ENCODE results near the gene GJA10.

The GJA10 gene

GRCh38 chr6:89917801-89918366, 23.6 kb downstream of the GJA10 start:
- DNase-seq = no peak

- no peak for DNase-seq
Measured at GRCh38 chr6:89921197-89921596, 26.9 kb downstream of the GJA10 start.

GRCh38 chr6:89921691-89922090, 27.4 kb downstream of the GJA10 start:
- no peak for DNase-seq

GRCh38 chr6:89924231-89924630, 30.0 kb downstream of the GJA10 start:
- DNase-seq = no peak

- no peak for DNase-seq
Measured at GRCh38 chr6:89925826-89926225, 31.6 kb downstream of the GJA10 start.

GRCh38 chr6:89927264-89927663, 33.0 kb downstream of the GJA10 start:
- DNase-seq = no peak

- DNase-seq = no peak
Measured at GRCh38 chr6:89927791-89928550, 33.7 kb downstream of the GJA10 start.

- DNase-seq = peak; percentile 54
Measured at GRCh38 chr6:89928604-89929003, 34.3 kb downstream of the GJA10 start.

GRCh38 chr6:89930789-89931188, 36.5 kb downstream of the GJA10 start:
- DNase-seq = no peak

- no peak for DNase-seq
Measured at GRCh38 chr6:89932245-89932802, 38.1 kb downstream of the GJA10 start.

GRCh38 chr6:89934685-89935366, 40.6 kb downstream of the GJA10 start:
- DNase-seq = no peak

GRCh38 chr6:89936177-89936576, 41.9 kb downstream of the GJA10 start:
- DNase-seq = no peak

- DNase-seq = no peak
Measured at GRCh38 chr6:89938014-89938413, 43.7 kb downstream of the GJA10 start.

- no peak for DNase-seq
Measured at GRCh38 chr6:89939144-89939543, 44.9 kb downstream of the GJA10 start.

GRCh38 chr6:89940225-89941027, 46.2 kb downstream of the GJA10 start:
- peak; percentile 85 for DNase-seq

GRCh38 chr6:89941031-89941762, 46.9 kb downstream of the GJA10 start:
- DNase-seq = peak; percentile 69

- DNase-seq = no peak
Measured at GRCh38 chr6:89941763-89942497, 47.7 kb downstream of the GJA10 start.

GRCh38 chr6:89942601-89943000, 48.3 kb downstream of the GJA10 start:
- no peak for DNase-seq

GRCh38 chr6:89944181-89944755, 50.0 kb downstream of the GJA10 start:
- DNase-seq = peak; percentile 46

- DNase-seq = no peak
Measured at GRCh38 chr6:89944826-89945407, 50.6 kb downstream of the GJA10 start.
